ENCODE results near the gene SMG6.

GRCh38 chr17:2051933-2052559 is 251.5 kb downstream of the SMG6 start:
- TF ChIP-seq MAFK (IDR thresholded peaks at IDR 0.05; ENCODE audit: low read depth, low read length) (no peak), YY1 (IDR thresholded peaks at IDR 0.05; ENCODE audit: low read depth, low read length) (no peak), HDAC2 (IDR thresholded peaks at IDR 0.05; ENCODE audit: borderline replicate concordance in 1 of 2, low read depth in 2 of 2, low read length in 2 of 2) (no peak), EZH2 (IDR thresholded peaks at IDR 0.05; ENCODE audit: low read depth, low read length, severe bottlenecking) (peak; percentile 34), TAF1 (IDR thresholded peaks at IDR 0.05; ENCODE audit: low read depth, low read length) (no peak), POLR2AphosphoS5 (IDR thresholded peaks at IDR 0.05; ENCODE audit: low read depth, low read length) (no peak), POLR2A (IDR thresholded peaks at IDR 0.05; ENCODE audit: control extremely low read depth in 1 of 2, low read depth in 2 of 2, low read length in 2 of 2) (no peak), RXRA (IDR thresholded peaks at IDR 0.05; ENCODE audit: insufficient read depth, low read depth, low read length) (no peak), CHD2 (IDR thresholded peaks at IDR 0.05; ENCODE audit: low read length) (no peak)
- TF ChIP-seq, protein P1, sequence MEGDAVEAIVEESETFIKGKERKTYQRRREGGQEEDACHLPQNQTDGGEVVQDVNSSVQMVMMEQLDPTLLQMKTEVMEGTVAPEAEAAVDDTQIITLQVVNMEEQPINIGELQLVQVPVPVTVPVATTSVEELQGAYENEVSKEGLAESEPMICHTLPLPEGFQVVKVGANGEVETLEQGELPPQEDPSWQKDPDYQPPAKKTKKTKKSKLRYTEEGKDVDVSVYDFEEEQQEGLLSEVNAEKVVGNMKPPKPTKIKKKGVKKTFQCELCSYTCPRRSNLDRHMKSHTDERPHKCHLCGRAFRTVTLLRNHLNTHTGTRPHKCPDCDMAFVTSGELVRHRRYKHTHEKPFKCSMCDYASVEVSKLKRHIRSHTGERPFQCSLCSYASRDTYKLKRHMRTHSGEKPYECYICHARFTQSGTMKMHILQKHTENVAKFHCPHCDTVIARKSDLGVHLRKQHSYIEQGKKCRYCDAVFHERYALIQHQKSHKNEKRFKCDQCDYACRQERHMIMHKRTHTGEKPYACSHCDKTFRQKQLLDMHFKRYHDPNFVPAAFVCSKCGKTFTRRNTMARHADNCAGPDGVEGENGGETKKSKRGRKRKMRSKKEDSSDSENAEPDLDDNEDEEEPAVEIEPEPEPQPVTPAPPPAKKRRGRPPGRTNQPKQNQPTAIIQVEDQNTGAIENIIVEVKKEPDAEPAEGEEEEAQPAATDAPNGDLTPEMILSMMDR (IDR thresholded peaks at IDR 0.05; ENCODE audit: control extremely low read depth in 1 of 3, insufficient read depth in 1 of 3, low read depth in 1 of 3, low read length in 3 of 3), result no peak
